ENCODE results near the gene TSPAN5.

The TSPAN5 gene

DNA sequence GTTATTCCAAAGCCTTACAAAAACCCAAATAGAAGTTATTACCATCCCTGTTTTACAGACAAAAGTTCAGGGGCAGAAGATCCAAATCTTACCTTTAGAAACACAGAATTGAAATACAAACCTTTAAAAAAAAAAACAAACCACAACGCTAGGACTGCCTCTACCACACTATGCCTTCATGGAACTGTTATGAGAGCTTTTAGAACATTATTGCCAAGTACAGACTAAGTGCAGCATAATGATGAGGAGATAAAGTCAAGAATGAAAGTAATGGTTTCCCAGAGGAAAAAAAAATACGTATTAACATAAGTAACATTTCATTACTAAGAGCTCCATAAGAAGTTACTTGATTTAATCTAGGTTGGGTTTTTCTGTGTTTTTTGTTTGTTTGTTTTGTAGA lies 34.3 kb downstream of the TSPAN5 start:
- TF ChIP-seq, protein P1, sequence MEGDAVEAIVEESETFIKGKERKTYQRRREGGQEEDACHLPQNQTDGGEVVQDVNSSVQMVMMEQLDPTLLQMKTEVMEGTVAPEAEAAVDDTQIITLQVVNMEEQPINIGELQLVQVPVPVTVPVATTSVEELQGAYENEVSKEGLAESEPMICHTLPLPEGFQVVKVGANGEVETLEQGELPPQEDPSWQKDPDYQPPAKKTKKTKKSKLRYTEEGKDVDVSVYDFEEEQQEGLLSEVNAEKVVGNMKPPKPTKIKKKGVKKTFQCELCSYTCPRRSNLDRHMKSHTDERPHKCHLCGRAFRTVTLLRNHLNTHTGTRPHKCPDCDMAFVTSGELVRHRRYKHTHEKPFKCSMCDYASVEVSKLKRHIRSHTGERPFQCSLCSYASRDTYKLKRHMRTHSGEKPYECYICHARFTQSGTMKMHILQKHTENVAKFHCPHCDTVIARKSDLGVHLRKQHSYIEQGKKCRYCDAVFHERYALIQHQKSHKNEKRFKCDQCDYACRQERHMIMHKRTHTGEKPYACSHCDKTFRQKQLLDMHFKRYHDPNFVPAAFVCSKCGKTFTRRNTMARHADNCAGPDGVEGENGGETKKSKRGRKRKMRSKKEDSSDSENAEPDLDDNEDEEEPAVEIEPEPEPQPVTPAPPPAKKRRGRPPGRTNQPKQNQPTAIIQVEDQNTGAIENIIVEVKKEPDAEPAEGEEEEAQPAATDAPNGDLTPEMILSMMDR (IDR thresholded peaks at IDR 0.05), result no peak

DNA sequence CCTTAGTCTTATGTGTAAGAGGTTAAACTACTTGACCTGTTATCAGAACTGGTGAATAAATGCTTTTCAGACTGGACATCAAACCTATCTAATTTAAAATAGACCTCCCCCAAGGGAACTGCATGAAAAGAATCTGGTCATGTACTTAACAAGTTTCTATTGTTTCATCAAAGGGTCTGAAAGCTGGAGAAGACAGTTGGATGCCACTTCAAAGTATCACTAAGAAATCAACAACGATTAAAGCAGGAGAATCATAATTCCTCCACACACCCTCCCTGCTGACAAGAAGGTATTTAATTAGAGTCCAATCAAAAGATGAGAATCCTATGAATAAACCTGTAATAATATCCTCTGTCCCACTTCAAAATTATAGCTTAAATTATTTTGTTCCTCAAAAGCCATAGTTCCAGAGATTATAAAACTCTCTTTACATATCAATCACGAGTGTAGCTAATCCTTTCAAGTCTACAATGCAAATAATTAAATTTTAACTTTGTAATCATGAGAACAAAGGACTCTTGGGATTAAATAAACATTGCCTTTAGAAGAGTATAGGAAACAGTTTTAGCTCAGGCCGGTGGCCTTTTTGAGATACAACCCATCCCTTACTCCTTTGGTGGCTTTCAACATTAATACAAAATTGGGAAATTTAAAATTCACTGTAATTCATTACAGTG lies 35.1 kb downstream of the TSPAN5 start:
- TF ChIP-seq, protein P1 (IDR thresholded peaks at IDR 0.05), result no peak

DNA sequence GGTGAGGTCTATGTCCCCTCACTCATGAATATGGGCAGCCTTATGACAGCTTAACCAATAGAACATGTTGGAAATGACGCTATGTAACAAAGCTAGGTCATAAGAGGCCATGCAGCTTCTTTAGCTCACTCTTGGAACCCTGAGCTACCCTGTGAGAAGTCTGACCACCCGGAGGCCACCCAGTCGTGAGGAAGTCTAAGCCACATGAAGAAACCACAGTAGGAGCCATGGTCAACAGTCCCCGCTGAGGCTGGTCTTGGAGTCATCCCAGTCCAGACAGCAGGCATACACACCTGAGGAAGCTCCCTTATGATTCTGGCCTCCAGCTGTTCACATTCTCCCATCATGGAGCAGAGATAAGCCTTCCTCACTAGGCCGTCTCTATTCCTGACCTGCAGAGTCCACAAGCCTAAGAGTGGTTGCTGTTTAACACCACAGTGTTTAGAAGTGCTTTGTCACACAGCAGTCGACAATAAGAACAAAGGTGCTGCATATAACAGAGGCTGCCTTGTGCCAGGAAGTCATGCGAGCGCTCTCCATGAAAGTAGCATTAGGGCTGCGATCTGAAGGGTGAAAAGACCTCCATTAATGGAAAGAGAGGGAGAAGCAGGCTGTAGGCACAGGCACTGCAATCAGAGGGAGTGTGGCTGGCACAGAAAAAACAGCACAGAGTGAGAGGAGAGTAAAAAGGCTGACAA lies 38.2 kb downstream of the TSPAN5 start:
- TF ChIP-seq, protein P1 (IDR thresholded peaks at IDR 0.05), result no peak

DNA sequence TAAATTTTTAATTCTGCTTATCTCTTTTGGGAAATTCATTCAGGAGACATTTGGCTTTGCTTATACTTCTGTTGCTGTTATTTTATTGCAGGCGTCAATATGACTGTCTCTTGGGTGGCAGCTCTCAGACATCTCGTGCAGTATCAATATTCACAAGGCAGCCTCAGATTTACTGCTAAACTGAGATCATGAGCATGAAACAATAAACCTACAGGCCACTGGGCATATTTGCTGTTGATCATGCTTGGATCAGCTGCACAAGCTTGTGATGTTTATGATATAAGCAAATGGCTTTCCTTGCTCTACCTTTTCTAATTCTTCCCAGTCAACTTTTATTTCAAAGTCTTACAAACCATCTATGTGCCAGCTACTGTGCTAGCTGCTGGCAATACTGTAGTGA lies 39.2 kb downstream of the TSPAN5 start:
- TF ChIP-seq, protein P1 (IDR thresholded peaks at IDR 0.05), result no peak

DNA sequence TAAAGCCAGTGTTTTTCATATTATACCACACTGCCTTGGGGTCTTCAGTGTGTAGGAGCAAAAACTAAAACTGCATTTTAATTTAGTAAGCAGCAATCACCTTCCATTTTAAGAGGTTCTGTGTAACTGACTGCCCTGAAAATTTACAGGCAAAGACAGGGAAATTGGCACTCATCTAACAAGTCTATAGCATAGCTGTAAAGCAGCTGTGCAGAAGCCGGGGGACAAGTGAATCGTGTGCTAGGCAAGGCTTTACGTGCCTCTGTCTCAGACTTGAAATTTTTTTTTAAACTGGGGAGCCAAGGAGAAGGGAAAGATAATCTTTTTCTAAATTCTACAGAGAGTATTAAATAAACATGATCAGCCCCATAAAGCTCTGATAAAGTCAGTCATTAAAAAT lies 39.7 kb downstream of the TSPAN5 start:
- TF ChIP-seq, protein P1 (IDR thresholded peaks at IDR 0.05), result no peak

DNA sequence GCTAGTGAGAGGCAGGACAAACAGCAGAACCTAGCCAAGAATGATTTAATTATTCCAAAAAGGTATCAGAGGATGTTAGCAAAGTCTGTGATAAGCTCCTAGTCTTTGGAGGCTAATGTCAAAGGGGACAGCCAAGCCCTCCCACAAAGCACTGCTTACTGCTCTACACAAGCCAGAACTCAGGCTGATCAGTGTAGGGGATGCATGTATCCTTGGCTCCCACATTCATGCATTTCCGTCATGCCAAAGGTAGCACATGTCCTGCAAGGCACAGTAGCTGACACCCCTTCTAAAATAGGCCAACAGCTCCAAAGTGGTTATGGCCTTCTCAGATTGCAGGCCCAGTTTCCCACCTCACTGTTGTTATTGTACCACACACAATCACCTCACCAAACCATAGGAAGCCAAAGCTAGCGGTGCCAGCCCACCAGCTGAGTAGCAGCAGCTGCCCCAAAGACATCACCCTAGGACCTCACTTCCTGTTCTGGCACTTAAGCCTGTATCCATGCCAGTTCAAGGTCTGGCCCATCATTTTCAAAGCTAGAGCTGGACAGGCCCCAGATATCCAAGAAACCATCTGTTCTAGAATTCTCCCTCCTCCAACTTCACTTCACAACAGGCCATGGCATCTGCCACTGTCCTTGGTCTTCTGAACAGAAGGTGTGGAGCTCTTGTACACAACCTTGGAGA lies 40.9 kb downstream of the TSPAN5 start:
- TF ChIP-seq, protein P1 (IDR thresholded peaks at IDR 0.05), result no peak

DNA sequence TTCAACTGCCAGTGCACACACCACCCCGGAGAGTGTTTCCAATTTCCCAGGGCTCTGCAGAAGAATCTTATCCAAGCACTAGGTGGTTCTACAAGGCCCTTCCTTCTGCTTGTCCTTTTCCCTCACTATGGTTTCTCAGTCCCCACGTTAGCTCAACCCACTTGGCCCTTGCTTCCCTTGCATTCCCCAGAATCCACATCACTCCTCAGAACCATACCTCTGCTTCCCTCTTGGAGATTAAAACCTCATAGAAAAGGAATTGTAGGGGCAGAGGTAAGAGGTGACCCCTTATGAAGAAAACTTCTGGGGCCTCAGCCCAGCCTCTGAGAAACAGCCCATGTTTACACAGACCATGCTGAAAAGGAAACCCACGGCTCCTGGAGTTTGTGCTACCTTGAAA lies 42.4 kb downstream of the TSPAN5 start:
- TF ChIP-seq, protein P1 (IDR thresholded peaks at IDR 0.05), result no peak
